ENCODE measurements around the gene LRRFIP2. TPM values are rescaled to one million over a fixed set of nuclear protein-coding genes. Genes with fewer than 3 reads are reported as not detected.
"Not testable (repeated sequence)": the region's sequence is repeated elsewhere in the genome, so short reads cannot be mapped to it uniquely, and the experiment has no call there.

LRRFIP2 gene
- total and polyA plus RNA-seq, 2 donors from 2014 or later, result 26.1 to 61.4 TPM

- no peaks in the 10 kb centered on the region for H3K9me3 ChIP-seq (ENCODE audit: control insufficient read depth in 2 of 3, insufficient read depth in 1 of 3, low read length in 3 of 3)
- no peaks in the 10 kb centered on the region for H3K27me3 ChIP-seq (ENCODE audit: control insufficient read depth, insufficient read depth, low read length)
- H3K9ac ChIP-seq (ENCODE audit: low read length in 3 of 3), result no peak overlapping the region
- H3K4me1 ChIP-seq (ENCODE audit: control insufficient read depth in 2 of 3, insufficient read depth in 2 of 3, low read depth in 1 of 3, low read length in 3 of 3), result no peaks in the 10 kb centered on the region
- H3K36me3 ChIP-seq (ENCODE audit: control insufficient read depth in 2 of 3, insufficient read depth in 3 of 3, low read length in 3 of 3), result no peaks in the 10 kb centered on the region
- no peak overlapping the region for H3K27ac ChIP-seq (ENCODE audit: low read depth in 2 of 2, low read length in 2 of 2)
- H3K4me3 ChIP-seq (ENCODE audit: low read length in 3 of 3), result no peak overlapping the region
- intact Hi-C loops (cut with DNase I), result no loop called here
- FAIRE-seq, result no peak
- TF ChIP-seq CTCF (IDR thresholded peaks at IDR 0.05; ENCODE audit: borderline replicate concordance, extremely low read depth, insufficient read depth), result no peak
- no peak for DNase-seq
Measured at GRCh38 chr3:37210230-37210629, 35.8 kb upstream of the LRRFIP2 start.

GRCh38 chr3:37208576-37208975 lies 34.2 kb upstream of the LRRFIP2 start:
- DNase-seq; H3K27me3 ChIP-seq (ENCODE audit: control insufficient read depth, insufficient read depth, low read length); H3K36me3 ChIP-seq (ENCODE audit: control insufficient read depth in 2 of 3, insufficient read depth in 3 of 3, low read length in 3 of 3); intact Hi-C loops (cut with DNase I); H3K27ac ChIP-seq (ENCODE audit: low read depth in 2 of 2, low read length in 2 of 2); H3K4me3 ChIP-seq (ENCODE audit: low read length in 3 of 3); H3K9ac ChIP-seq (ENCODE audit: low read length in 3 of 3); H3K4me1 ChIP-seq (ENCODE audit: control insufficient read depth in 2 of 3, insufficient read depth in 2 of 3, low read depth in 1 of 3, low read length in 3 of 3); FAIRE-seq; H3K9me3 ChIP-seq (ENCODE audit: control insufficient read depth in 2 of 3, insufficient read depth in 1 of 3, low read length in 3 of 3): not testable (repeated sequence)

- FAIRE-seq, result not testable (repeated sequence)
Measured at GRCh38 chr3:37208008-37208407, 33.6 kb upstream of the LRRFIP2 start.

GRCh38 chr3:37206041-37206440 lies 31.7 kb upstream of the LRRFIP2 start:
- FAIRE-seq; intact Hi-C loops (cut with DNase I); H3K27ac ChIP-seq (ENCODE audit: low read depth in 2 of 2, low read length in 2 of 2): not testable (repeated sequence)

More at GRCh38 chr3:37208008-37208407, 33.6 kb upstream of the LRRFIP2 start:
- H3K4me3 ChIP-seq (ENCODE audit: low read length in 3 of 3); H3K4me1 ChIP-seq (ENCODE audit: control insufficient read depth in 2 of 3, insufficient read depth in 2 of 3, low read depth in 1 of 3, low read length in 3 of 3); H3K36me3 ChIP-seq (ENCODE audit: control insufficient read depth in 2 of 3, insufficient read depth in 3 of 3, low read length in 3 of 3); intact Hi-C loops (cut with DNase I); H3K27ac ChIP-seq (ENCODE audit: low read depth in 2 of 2, low read length in 2 of 2); DNase-seq; H3K9ac ChIP-seq (ENCODE audit: low read length in 3 of 3); H3K9me3 ChIP-seq (ENCODE audit: control insufficient read depth in 2 of 3, insufficient read depth in 1 of 3, low read length in 3 of 3); H3K27me3 ChIP-seq (ENCODE audit: control insufficient read depth, insufficient read depth, low read length): not testable (repeated sequence)

GRCh38 chr3:37204314-37204713 lies 29.9 kb upstream of the LRRFIP2 start:
- no peaks in the 10 kb centered on the region for H3K27me3 ChIP-seq (ENCODE audit: control insufficient read depth, insufficient read depth, low read length)
- H3K36me3 ChIP-seq (ENCODE audit: control insufficient read depth in 2 of 3, insufficient read depth in 3 of 3, low read length in 3 of 3), result no peaks in the 10 kb centered on the region
- no peak overlapping the region for H3K27ac ChIP-seq (ENCODE audit: low read depth in 2 of 2, low read length in 2 of 2)
- DNase-seq (no peak), FAIRE-seq (no peak)
- H3K4me3 ChIP-seq (ENCODE audit: low read length in 3 of 3), result no peak overlapping the region
- no peaks in the 10 kb centered on the region for H3K9me3 ChIP-seq (ENCODE audit: control insufficient read depth in 2 of 3, insufficient read depth in 1 of 3, low read length in 3 of 3)
- intact Hi-C loops (cut with DNase I), result no loop called here
- H3K4me1 ChIP-seq (ENCODE audit: control insufficient read depth in 2 of 3, insufficient read depth in 2 of 3, low read depth in 1 of 3, low read length in 3 of 3), result no peaks in the 10 kb centered on the region
- no peak overlapping the region for H3K9ac ChIP-seq (ENCODE audit: low read length in 3 of 3)
- no peak for TF ChIP-seq CTCF (IDR thresholded peaks at IDR 0.05; ENCODE audit: borderline replicate concordance, extremely low read depth, insufficient read depth)

More at GRCh38 chr3:37206041-37206440, 31.7 kb upstream of the LRRFIP2 start:
- H3K4me1 ChIP-seq (ENCODE audit: control insufficient read depth in 2 of 3, insufficient read depth in 2 of 3, low read depth in 1 of 3, low read length in 3 of 3); H3K9ac ChIP-seq (ENCODE audit: low read length in 3 of 3); H3K36me3 ChIP-seq (ENCODE audit: control insufficient read depth in 2 of 3, insufficient read depth in 3 of 3, low read length in 3 of 3); H3K4me3 ChIP-seq (ENCODE audit: low read length in 3 of 3); H3K9me3 ChIP-seq (ENCODE audit: control insufficient read depth in 2 of 3, insufficient read depth in 1 of 3, low read length in 3 of 3); DNase-seq; H3K27me3 ChIP-seq (ENCODE audit: control insufficient read depth, insufficient read depth, low read length): not testable (repeated sequence)
